K562 (cell line): ENCODE measurements around the gene CTBP2.

Experiments
- CBX5 ChIP-seq: IDR thresholded peaks from 2 replicates; pipeline ENCODE4 v1.6.1; 2014; ENCODE audit warnings: low read depth, borderline replicate concordance
- CHD2 ChIP-seq: IDR thresholded peaks from 2 replicates; pipeline ENCODE4 v1.6.1; 2011; ENCODE audit warnings: low read depth, low read length
- KLF10 ChIP-seq: fragments of 250-450 bp; sonication (Bioruptor Pico); IDR thresholded peaks from 2 replicates; pipeline ENCODE4 v1.6.1; 2021; ENCODE audit warnings: matching md5 sums
- SMC3 ChIP-seq: conservative IDR thresholded peaks from 2 replicates; pipeline ENCODE4 v1.6.1; 2011; ENCODE audit warnings: low read depth, low read length, improper control_type of control experiment; ENCODE audit not compliant: insufficient read depth
- TF ChIP-seq, protein P1 (sequence below), 3 experiments: IDR thresholded peaks in 2 of 3; conservative IDR thresholded peaks in 1 of 3; 2 replicates each; pipeline ENCODE4 v1.5.1; 2011 to 2012; ENCODE audit warnings: low read length in 3 of 3, mild to moderate bottlenecking in 3 of 3, control low read depth in 2 of 3, improper control_type of control experiment in 1 of 3, inconsistent platforms in 1 of 3, low read depth in 1 of 3, mixed read lengths in 1 of 3, moderate library complexity in 1 of 3; ENCODE audit not compliant: insufficient read depth in 2 of 3

DNA sequence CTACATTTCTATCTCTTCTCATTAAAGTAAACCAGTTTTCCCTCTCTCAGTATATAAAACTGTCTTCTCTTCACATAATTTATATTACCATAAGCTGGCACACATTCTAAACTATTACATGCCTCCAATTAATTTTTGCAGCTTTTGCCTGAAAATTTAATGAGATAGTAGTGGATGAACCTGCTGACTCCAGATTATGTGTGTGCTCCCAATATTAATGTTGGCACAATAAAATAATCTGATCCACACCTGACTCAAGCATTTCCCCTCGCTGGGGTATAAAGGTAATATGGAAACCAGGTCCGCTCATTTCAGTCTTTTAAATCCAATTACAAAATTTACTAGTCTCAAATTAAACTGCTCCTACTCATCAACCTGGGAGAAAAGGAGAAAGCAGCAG, 63.4 kb downstream of the CTBP2 start:
- TF ChIP-seq CHD2 (no peak), SMC3 (no peak), CBX5 (no peak), KLF10 (CRISPR knock-in tag) (no peak)
- TF ChIP-seq, protein P1, sequence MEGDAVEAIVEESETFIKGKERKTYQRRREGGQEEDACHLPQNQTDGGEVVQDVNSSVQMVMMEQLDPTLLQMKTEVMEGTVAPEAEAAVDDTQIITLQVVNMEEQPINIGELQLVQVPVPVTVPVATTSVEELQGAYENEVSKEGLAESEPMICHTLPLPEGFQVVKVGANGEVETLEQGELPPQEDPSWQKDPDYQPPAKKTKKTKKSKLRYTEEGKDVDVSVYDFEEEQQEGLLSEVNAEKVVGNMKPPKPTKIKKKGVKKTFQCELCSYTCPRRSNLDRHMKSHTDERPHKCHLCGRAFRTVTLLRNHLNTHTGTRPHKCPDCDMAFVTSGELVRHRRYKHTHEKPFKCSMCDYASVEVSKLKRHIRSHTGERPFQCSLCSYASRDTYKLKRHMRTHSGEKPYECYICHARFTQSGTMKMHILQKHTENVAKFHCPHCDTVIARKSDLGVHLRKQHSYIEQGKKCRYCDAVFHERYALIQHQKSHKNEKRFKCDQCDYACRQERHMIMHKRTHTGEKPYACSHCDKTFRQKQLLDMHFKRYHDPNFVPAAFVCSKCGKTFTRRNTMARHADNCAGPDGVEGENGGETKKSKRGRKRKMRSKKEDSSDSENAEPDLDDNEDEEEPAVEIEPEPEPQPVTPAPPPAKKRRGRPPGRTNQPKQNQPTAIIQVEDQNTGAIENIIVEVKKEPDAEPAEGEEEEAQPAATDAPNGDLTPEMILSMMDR (IDR thresholded peaks at IDR 0.05 in 2 of 3, conservative IDR thresholded peaks at IDR 0.05 in 1 of 3; ENCODE audit: insufficient read depth in 2 of 3, low read depth in 1 of 3, low read length in 3 of 3): no peak
